ENCODE measurements around the gene LRWD1. TPM values are rescaled to one million over a fixed set of nuclear protein-coding genes. Genes with fewer than 3 reads are reported as not detected.

LRWD1 gene
- 14.8 and 15.3 TPM in 2 replicates for total RNA-seq

GRCh38 chr7:102464577-102465280 lies at the start of gene LRWD1, which contains the start of gene ALKBH4:
LRWD1 (plus strand) TSS chr7:102464984; CDS start chr7:102465081, 97 bp downstream.
ALKBH4 (minus strand) TSS chr7:102464863; CDS start chr7:102464836, 27 bp downstream.

GRCh38 chr7:102433219-102434038 lies 31.4 kb upstream of the LRWD1 start, which contains the start of gene ORAI2:
ORAI2 (plus strand) TSS chr7:102433575; CDS start chr7:102438957, 5,382 bp downstream.

GRCh38 chr7:102478314-102479208 lies 13.8 kb downstream of the LRWD1 start, which contains the start of gene POLR2J:
POLR2J (minus strand) TSS chr7:102478922; CDS start chr7:102478860, 62 bp downstream.

GRCh38 chr7:102517550-102518147 lies 52.9 kb downstream of the LRWD1 start, which contains the start of gene RASA4B:
RASA4B (minus strand) TSS chr7:102517777; CDS start chr7:102517710, 67 bp downstream.

Other genes starting within 250 kb of the LRWD1 start
- gene SH2B2, start 178.1 kb upstream of the LRWD1 start, total RNA-seq: 1.8 and 2.1 TPM in 2 replicates
- gene SPDYE6, start 108.5 kb upstream of the LRWD1 start, total RNA-seq: not detected in 2 replicates
- gene PRKRIP1, start 68.6 kb upstream of the LRWD1 start, total RNA-seq: 19.0 and 19.2 TPM in 2 replicates
- 53.9 and 58.0 TPM in 2 replicates for gene ORAI2, start 31.4 kb upstream of the LRWD1 start, total RNA-seq
- gene ALKBH4, start 121 bp upstream of the LRWD1 start, total RNA-seq: 10.9 and 12.8 TPM in 2 replicates
- gene POLR2J, start 13.9 kb downstream of the LRWD1 start, total RNA-seq: 18.2 TPM in 2 replicates
- 1.7 and 6.5 TPM in 2 replicates for gene RASA4B, start 52.8 kb downstream of the LRWD1 start, total RNA-seq
- 4.2 and 5.6 TPM in 2 replicates for gene UPK3BL2, start 78.7 kb downstream of the LRWD1 start, total RNA-seq
- gene SPDYE2, start 86.2 kb downstream of the LRWD1 start, total RNA-seq: not detected in 2 replicates
- 36.5 and 75.0 TPM in 2 replicates for gene POLR2J3, start 107.6 kb downstream of the LRWD1 start, total RNA-seq
- 10.4 and 14.9 TPM in 2 replicates for gene RASA4, start 151.8 kb downstream of the LRWD1 start, total RNA-seq
- gene UPK3BL1, start 177.8 kb downstream of the LRWD1 start, total RNA-seq: 7.4 and 15.4 TPM in 2 replicates
- not detected in 2 replicates for gene SPDYE2B, start 185.3 kb downstream of the LRWD1 start, total RNA-seq
- gene POLR2J2, start 206.7 kb downstream of the LRWD1 start, total RNA-seq: 6.9 and 7.6 TPM in 2 replicates